Left kidney (tissue), 2 donors: ENCODE measurements around the gene ARNT2. TPM values are rescaled to one million over a fixed set of nuclear protein-coding genes. Genes with fewer than 3 reads are reported as not detected.
"Not testable (repeated sequence)": the region's sequence is repeated elsewhere in the genome, so short reads cannot be mapped to it uniquely, and the experiment has no call there.

ENCODE experiments used
- DNase-seq: peaks from one replicate; pipeline ENCODE4 v3.0.0-alpha.2; 2013
- polyA plus RNA-seq: library from polyadenylated mRNA; unstranded; fragments of 120-200 nt; gene quantifications from one replicate; pipeline ENCODE4 v1.2.1, GENCODE V29; 2013; ENCODE audit not compliant: insufficient read length

ARNT2 gene
- polyA plus RNA-seq, 1 donor, result 60.8 TPM

- DNase-seq, result no peak
Observed at GRCh38 chr15:80615361-80615736, 211.2 kb downstream of the ARNT2 start.

- no peak for DNase-seq
Observed at GRCh38 chr15:80615783-80616391, 211.7 kb downstream of the ARNT2 start.

- DNase-seq, result no peak
Observed at GRCh38 chr15:80618685-80619400, 214.7 kb downstream of the ARNT2 start.

GRCh38 chr15:80619680-80620079, 215.5 kb downstream of the ARNT2 start:
- no peak for DNase-seq

- no peak for DNase-seq
Observed at GRCh38 chr15:80620141-80620540, 216.0 kb downstream of the ARNT2 start.

- DNase-seq, result no peak
Observed at GRCh38 chr15:80620931-80621330, 216.7 kb downstream of the ARNT2 start.

- no peak for DNase-seq
Observed at GRCh38 chr15:80626643-80627120, 222.5 kb downstream of the ARNT2 start.

- no peak for DNase-seq
Observed at GRCh38 chr15:80629355-80629754, 225.2 kb downstream of the ARNT2 start.

GRCh38 chr15:80630981-80631380, 226.8 kb downstream of the ARNT2 start:
- DNase-seq, result no peak

GRCh38 chr15:80633221-80633620, 229.0 kb downstream of the ARNT2 start:
- no peak for DNase-seq

- DNase-seq, result no peak
Observed at GRCh38 chr15:80635953-80636352, 231.8 kb downstream of the ARNT2 start.

- no peak for DNase-seq
Observed at GRCh38 chr15:80636675-80637074, 232.5 kb downstream of the ARNT2 start.

GRCh38 chr15:80637747-80638146, 233.6 kb downstream of the ARNT2 start:
- no peak for DNase-seq

- DNase-seq, result no peak
Observed at GRCh38 chr15:80638553-80639167, 234.5 kb downstream of the ARNT2 start.

- DNase-seq, result no peak
Observed at GRCh38 chr15:80639168-80639555, 235.0 kb downstream of the ARNT2 start.

GRCh38 chr15:80640531-80641121, 236.4 kb downstream of the ARNT2 start:
- no peak for DNase-seq

GRCh38 chr15:80641384-80641783, 237.2 kb downstream of the ARNT2 start:
- no peak for DNase-seq

GRCh38 chr15:80643431-80643951, 239.3 kb downstream of the ARNT2 start:
- no peak for DNase-seq

- DNase-seq, result no peak
Observed at GRCh38 chr15:80645494-80646065, 241.4 kb downstream of the ARNT2 start.

- DNase-seq, result not testable (repeated sequence)
Observed at GRCh38 chr15:80647424-80647823, 243.2 kb downstream of the ARNT2 start.
